GM13976 (cell line): ENCODE data around the gene CFP.

ENCODE experiments used
- DNase-seq: peaks from one replicate; pipeline ENCODE4 v3.0.0; 2012; ENCODE audit warnings: low spot score
- in situ Hi-C: fragments of 300-500 bp; cut with MboI; formaldehyde crosslinking; loops from one replicate; pipeline ENCODE4 v1.12.0; 2022; ENCODE audit warnings: low sequenced_read_pairs, mixed read lengths, inconsistent platforms; ENCODE audit not compliant: unreplicated experiment
- TF ChIP-seq, protein P1 (sequence below): IDR thresholded peaks from 2 replicates; pipeline ENCODE4 v1.5.1; 2012; ENCODE audit warnings: borderline replicate concordance, mild to moderate bottlenecking; ENCODE audit not compliant: insufficient read depth; ENCODE audit errors: extremely low read depth, missing control alignments, control extremely low read depth

Gene CFP

DNA sequence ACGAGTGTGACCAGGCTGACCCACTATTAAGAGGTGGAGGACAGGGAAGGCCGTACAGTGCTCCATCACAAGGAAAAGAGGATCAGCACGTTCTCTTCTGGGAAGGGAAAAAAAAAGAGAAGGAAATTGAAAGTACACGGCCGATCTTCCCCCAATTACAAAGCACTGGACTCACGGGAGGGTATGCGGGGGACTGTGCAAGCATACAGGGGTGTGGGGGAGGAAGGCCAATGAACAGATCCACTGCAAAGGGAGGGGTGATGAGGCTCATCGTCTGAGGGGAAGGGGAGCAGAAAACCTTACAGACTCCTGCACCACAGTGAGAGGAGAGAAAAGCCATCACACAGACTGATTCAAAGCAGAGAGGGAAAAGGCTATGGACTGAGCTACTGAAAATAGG, 19.5 kb upstream of the CFP start:
- in situ Hi-C loops, result no loop called here
- TF ChIP-seq, protein P1, sequence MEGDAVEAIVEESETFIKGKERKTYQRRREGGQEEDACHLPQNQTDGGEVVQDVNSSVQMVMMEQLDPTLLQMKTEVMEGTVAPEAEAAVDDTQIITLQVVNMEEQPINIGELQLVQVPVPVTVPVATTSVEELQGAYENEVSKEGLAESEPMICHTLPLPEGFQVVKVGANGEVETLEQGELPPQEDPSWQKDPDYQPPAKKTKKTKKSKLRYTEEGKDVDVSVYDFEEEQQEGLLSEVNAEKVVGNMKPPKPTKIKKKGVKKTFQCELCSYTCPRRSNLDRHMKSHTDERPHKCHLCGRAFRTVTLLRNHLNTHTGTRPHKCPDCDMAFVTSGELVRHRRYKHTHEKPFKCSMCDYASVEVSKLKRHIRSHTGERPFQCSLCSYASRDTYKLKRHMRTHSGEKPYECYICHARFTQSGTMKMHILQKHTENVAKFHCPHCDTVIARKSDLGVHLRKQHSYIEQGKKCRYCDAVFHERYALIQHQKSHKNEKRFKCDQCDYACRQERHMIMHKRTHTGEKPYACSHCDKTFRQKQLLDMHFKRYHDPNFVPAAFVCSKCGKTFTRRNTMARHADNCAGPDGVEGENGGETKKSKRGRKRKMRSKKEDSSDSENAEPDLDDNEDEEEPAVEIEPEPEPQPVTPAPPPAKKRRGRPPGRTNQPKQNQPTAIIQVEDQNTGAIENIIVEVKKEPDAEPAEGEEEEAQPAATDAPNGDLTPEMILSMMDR, result no peak
- no peak for DNase-seq

DNA sequence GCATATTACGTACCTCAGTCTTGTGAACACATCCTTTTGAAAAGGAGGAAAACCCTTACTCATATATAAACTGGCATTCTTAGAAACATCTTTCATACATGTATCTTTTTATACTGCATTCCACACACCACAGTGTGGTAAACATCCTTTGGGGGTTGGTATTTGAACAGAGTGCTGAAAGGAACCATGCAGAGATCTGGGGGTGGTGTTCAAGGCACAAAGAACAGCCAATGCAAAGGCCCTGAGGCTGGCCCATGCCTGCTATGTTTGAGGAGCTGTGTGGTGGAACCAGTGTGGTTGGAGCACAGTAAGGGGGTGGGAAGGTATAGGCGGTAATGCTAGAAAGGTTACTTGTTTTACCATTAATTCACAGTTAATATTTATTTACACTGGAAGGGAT, 18.6 kb upstream of the CFP start:
- in situ Hi-C loops, result no loop called here
- TF ChIP-seq, protein P1, result no peak
- DNase-seq, result no peak

DNA sequence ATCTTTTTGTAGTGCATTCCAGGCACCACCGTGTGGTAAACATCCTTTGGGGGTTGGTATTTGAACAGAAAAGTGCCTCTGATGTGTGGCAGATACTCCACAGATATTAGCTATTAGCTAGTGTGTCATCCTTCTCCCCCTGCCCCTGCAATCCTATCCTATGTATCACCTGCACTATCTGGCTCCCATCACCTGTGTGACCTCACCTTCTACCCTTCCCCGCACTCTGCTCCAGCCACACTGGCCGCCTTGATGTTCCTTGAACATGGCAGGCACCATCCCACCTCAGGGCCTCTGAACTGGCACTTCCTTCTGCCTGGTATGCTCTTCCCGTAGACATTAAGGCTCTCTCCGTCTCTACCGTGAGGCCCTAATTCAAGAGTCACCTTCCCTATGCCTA, 16.9 kb upstream of the CFP start:
- no peak for DNase-seq
- in situ Hi-C loops, result no loop called here
- TF ChIP-seq, protein P1, result no peak

DNA sequence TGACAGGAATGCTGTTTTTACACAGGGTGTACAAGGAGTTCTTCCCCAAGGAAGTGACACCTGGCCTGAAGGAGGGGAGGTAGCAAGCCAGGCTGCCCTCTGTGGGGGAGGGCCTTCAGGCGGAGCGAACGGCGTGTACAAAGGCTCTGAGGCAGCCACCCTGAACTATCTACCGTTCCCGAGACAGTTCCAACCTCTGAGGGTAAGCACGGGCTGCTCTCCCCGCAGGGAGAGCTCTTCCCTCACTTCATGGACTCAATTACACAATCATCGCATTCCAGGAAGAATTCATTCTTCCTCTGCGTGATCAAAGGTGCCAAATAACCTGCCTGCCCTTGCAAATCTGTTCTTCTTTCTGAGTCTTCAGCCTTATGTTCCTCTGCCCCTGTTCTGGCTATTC, 15.8 kb upstream of the CFP start:
- DNase-seq, result no peak
- TF ChIP-seq, protein P1, result no peak
- in situ Hi-C loops, result no loop called here

DNA sequence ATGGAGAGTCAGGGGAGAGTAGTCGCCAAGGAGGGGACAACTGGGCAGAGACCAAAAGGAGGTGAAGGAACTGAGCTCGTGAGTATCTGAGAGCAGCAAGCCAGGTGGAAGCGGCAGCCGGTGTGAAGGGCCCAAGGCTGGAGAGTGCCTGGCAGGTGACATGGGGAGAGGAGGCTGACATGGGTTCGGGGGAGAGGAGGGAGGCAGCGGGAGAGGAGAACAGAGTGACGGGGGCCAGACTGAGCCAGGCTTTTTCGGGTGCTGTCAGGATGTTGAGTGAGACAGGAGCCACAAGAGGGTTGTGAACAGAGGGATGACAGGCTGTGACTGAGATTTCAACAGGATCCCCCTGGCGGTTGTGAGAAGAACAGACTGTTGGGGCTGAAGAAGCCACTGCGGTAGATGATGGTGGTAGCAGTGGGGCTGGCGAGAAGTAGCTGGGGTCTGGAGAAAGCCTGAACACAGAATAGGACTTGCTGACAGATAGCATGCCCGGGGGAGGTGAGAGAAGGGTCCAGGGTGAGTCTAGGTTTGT, 14.9 kb upstream of the CFP start:
- no peak for DNase-seq
- in situ Hi-C loops, result no loop called here
- TF ChIP-seq, protein P1, result no peak

DNA sequence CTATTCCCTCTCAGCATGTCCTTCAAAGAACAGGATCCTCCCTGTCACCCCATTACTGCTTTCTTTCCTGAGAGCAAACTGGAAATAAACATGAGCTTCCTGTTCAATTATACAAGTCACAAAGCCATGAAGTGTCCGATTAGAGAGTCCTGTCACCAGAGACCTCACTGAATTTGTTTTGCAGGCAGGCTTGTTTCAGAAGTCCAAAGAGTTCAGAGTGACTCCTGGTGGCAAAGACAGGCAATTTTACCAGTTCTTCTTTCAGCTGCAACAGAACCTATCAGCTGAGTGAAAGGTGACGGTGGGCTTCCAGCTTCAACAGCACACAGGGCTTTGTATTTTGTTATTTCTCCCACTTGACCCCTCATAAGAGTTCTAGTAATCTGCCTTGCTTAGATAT, 14.2 kb upstream of the CFP start:
- in situ Hi-C loops, result no loop called here
- DNase-seq, result no peak
- TF ChIP-seq, protein P1, result peak; percentile 23

DNA sequence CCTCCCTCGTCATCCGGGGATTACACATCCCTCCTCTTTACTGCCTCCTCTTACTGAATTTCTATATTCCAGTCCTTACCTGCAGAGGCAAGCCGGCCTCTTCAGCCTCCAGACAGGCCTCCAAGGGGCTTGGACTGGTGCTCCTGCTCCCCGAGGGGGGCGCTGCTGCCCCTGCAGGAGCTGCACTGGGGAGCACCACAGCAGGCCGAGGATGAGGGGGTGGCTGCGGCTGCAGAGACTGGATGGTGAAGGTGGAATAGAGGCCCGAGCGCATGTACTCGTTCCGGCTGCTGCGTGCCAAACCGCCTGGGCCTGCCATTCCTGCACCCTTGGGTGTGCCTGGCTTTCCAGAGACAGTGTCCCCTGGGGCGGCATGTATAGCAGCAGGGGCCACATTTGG, 9.1 kb upstream of the CFP start:
- TF ChIP-seq, protein P1, result no peak
- DNase-seq, result no peak
- in situ Hi-C loops, result no loop called here
